CD14-positive monocyte (primary cell): Measurements from ENCODE around the gene PPA1. TPM values are rescaled to one million over a fixed set of nuclear protein-coding genes. Genes with fewer than 3 reads are reported as not detected.

Experiments used
- DNase-seq, 3 donors: peaks; one replicate each; pipeline ENCODE4 v3.0.0-alpha.2; 2011 to 2022
- H2AFZ ChIP-seq: 2 replicates; pipeline ENCODE4 v1.6.0; 2012; ENCODE audit warnings: mild to moderate bottlenecking, low read depth, low read length, inconsistent platforms; ENCODE audit not compliant: insufficient read depth, poor library complexity, severe bottlenecking
- H3K27ac ChIP-seq, 2 donors: 1 replicate in 1 of 2; 2 replicates in 1 of 2; pipeline ENCODE4 v1.5.1; 2012 to 2013; ENCODE audit warnings: low read length in 2 of 2, control low read depth in 1 of 2, inconsistent platforms in 1 of 2, low read depth in 1 of 2, mild to moderate bottlenecking in 1 of 2
- H3K27me3 ChIP-seq, 2 donors: one replicate each; pipeline versions ENCODE4 v1.6.0 to v1.6.1; 2011 to 2013; ENCODE audit warnings: low read length in 2 of 2; ENCODE audit not compliant: control insufficient read depth in 2 of 2, insufficient read depth in 2 of 2
- H3K36me3 ChIP-seq, 2 donors: replicated peaks in 1 of 2; 1 replicate in 1 of 2; 2 replicates in 1 of 2; pipeline versions ENCODE4 v1.5.1 to v1.6.1; 2012 to 2013; ENCODE audit warnings: low read length in 2 of 2, control low read depth in 1 of 2, inconsistent platforms in 1 of 2, mild to moderate bottlenecking in 1 of 2; ENCODE audit not compliant: insufficient read depth in 2 of 2, control insufficient read depth in 1 of 2
- H3K4me1 ChIP-seq, 2 donors: 1 replicate in 1 of 2; 2 replicates in 1 of 2; pipeline versions ENCODE4 v1.5.1 to v1.6.1; 2012 to 2013; ENCODE audit warnings: low read length in 2 of 2, control low read depth in 1 of 2, inconsistent platforms in 1 of 2, mild to moderate bottlenecking in 1 of 2, moderate library complexity in 1 of 2; ENCODE audit not compliant: insufficient read depth in 2 of 2, control insufficient read depth in 1 of 2
- H3K4me2 ChIP-seq: replicated peaks from 2 replicates; pipeline ENCODE3; 2012; ENCODE audit warnings: low read length, moderate library complexity, mild to moderate bottlenecking; ENCODE audit not compliant: poor library complexity, severe bottlenecking; ENCODE audit errors: extremely low read depth
- H3K4me3 ChIP-seq, 3 experiments: fragments of 200-600 bp in 1 of 3; sonication (generic) in 1 of 3; replicated peaks in 1 of 3; 1 replicate in 2 of 3; 2 replicates in 1 of 3; pipeline ENCODE4 v1.5.1; 2011 to 2013; ENCODE audit warnings: low read length in 3 of 3, mild to moderate bottlenecking in 3 of 3, control low read depth in 2 of 3, low read depth in 2 of 3, inconsistent platforms in 1 of 3, moderate library complexity in 1 of 3
- H3K79me2 ChIP-seq: 2 replicates; pipeline ENCODE4 v1.6.0; 2012; ENCODE audit warnings: mild to moderate bottlenecking, control low read depth, inconsistent platforms, low read length, moderate library complexity; ENCODE audit not compliant: insufficient read depth
- H3K9ac ChIP-seq: 2 replicates; pipeline ENCODE4 v1.6.0; 2017; ENCODE audit warnings: low read length, mild to moderate bottlenecking; ENCODE audit not compliant: insufficient read depth, poor library complexity, severe bottlenecking
- H3K9me3 ChIP-seq, 2 donors: replicated peaks in 1 of 2; 1 replicate in 1 of 2; 2 replicates in 1 of 2; pipeline versions ENCODE4 v1.5.1 to v1.6.1; 2012 to 2013; ENCODE audit warnings: low read length in 2 of 2, control low read depth in 1 of 2; ENCODE audit not compliant: control insufficient read depth in 1 of 2, insufficient read depth in 1 of 2
- H4K20me1 ChIP-seq: 2 replicates; pipeline ENCODE4 v1.6.0; 2012; ENCODE audit warnings: mild to moderate bottlenecking, low read length, control low read depth, moderate library complexity; ENCODE audit not compliant: insufficient read depth
- H3K27ac Mint-ChIP-seq, 7 donors: one replicate each; pipeline ENCODE4 v1.8.0; 2020; ENCODE audit warnings: mild to moderate bottlenecking in 7 of 7, mixed read lengths in 7 of 7, moderate library complexity in 6 of 7, inconsistent platforms in 2 of 7
- H3K27me3 Mint-ChIP-seq, 3 donors: one replicate each; pipeline ENCODE4 v1.8.0; 2021 to 2022; ENCODE audit warnings: low read depth in 3 of 3, mild to moderate bottlenecking in 3 of 3, mixed read lengths in 3 of 3, moderate library complexity in 3 of 3, inconsistent platforms in 1 of 3
- H3K36me3 Mint-ChIP-seq, 2 donors: one replicate each; pipeline ENCODE4 v1.8.0; 2020; ENCODE audit warnings: mixed read lengths in 2 of 2, inconsistent platforms in 1 of 2, mild to moderate bottlenecking in 1 of 2
- H3K4me1 Mint-ChIP-seq: one replicate; pipeline ENCODE4 v1.8.0; 2020; ENCODE audit warnings: mild to moderate bottlenecking, mixed read lengths
- H3K4me3 Mint-ChIP-seq, 2 donors: one replicate each; pipeline ENCODE4 v1.8.0; 2020; ENCODE audit warnings: mild to moderate bottlenecking in 2 of 2, mixed read lengths in 2 of 2, moderate library complexity in 1 of 2
- H3K9me3 Mint-ChIP-seq, 7 donors: one replicate each; pipeline ENCODE4 v1.8.0; 2020 to 2022; ENCODE audit warnings: mixed read lengths in 7 of 7, mild to moderate bottlenecking in 6 of 7, moderate library complexity in 6 of 7, inconsistent platforms in 2 of 7
- WGBS: methylation state at CpG from one replicate; pipeline ENCODE4 v1.1.5; 2013; ENCODE audit warnings: missing lambda C conversion rate; ENCODE audit not compliant: insufficient coverage; 5-methylcytosine and 5-hydroxymethylcytosine counted together
- intact Hi-C, 2 donors: fragments of 100-400 bp; cut with micrococcal nuclease; formaldehyde crosslinking; loops; one replicate each; pipeline versions ENCODE4 v1.15.0 to v1.15.1; 2023
- polyA plus RNA-seq, 3 donors: library from polyadenylated mRNA; depleted of rRNA in 1 of 3; unstranded in 2 of 3; stranded (reverse) in 1 of 3; fragments of 300-500 nt in 2 of 3; fragments of >200 nt in 1 of 3; fragmentation: Illumina TruSeq in 2 of 3; gene quantifications; 1 replicate in 2 of 3; 2 replicates in 1 of 3; pipeline ENCODE4 v1.2.3, GENCODE V29; 2012 to 2021
- TF ChIP-seq, protein P1 (sequence below): fragments of 200-600 bp; IDR thresholded peaks from one replicate; pipeline ENCODE4 v1.8.0; 2022; ENCODE audit warnings: antibody characterized with exemption, mild to moderate bottlenecking

Gene PPA1
- polyA plus RNA-seq, 3 donors, result 30.9 to 125 (median 112) TPM

DNA sequence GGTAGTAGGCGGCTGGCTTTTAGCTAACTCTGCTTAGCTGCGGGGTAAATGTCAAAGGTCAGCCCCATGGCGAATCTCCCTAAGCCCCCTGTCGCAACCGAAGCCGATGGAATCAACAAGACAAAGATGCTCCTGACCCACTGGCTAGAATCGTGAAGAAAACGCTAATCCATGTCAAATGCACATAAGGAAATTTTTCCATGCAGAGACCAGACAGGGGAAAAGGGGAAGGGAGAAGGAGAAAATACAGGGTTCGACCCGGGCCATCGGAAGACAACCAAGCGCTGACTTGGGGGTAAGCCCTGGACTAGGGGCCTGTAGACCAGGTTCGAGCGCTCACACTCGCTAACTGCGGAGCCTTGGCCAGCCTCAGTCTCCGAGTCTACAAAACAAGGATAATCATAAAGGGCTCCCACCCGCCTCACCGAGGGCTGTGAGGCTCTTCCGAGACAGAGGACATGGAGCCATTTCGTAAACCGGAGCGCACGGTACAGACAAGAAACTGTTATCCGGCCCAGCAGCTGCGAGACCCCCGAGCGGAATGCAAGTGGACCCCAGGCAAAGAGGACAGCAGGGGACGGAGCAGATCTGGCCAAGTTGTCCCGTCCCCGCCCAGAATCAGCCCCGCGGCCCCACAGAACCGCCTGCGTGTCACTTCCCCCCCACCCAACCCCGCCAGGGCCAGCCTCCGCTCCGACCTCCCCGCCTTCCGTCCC, 63.4 kb downstream of the PPA1 start:
- peaks cover 3 to 25% of the 10 kb centered on the region in 2 donors for H3K36me3 ChIP-seq
- H3K9me3 ChIP-seq, result no peaks in the 10 kb centered on the region
- Mint-ChIP-seq H3K4me1 (peaks cover 45% of the 10 kb centered on the region), H3K4me3 (peak overlapping the region; percentile 92 to 94), H3K27me3 (peaks cover 0 to 2% (median 0%) of the 10 kb centered on the region in 3 donors), H3K9me3 (peaks cover 0 to 4% (median 0%) of the 10 kb centered on the region in 7 donors), H3K27ac (peak overlapping the region; percentile 94 to 98 (median 97)), H3K36me3 (peaks cover 17 to 25% of the 10 kb centered on the region in 2 donors)
- H3K27me3 ChIP-seq, result no peaks in the 10 kb centered on the region
- peaks cover 56% of the 10 kb centered on the region for H3K79me2 ChIP-seq
- H3K4me2 ChIP-seq, result peak overlapping the region; percentile 94
- peak overlapping the region; percentile 88 to 95 for H3K27ac ChIP-seq
- DNase-seq, result peak in 2 of 3 donors; percentile 25 to 45
- H2AFZ ChIP-seq, result peak overlapping the region; percentile 78
- H3K4me1 ChIP-seq, result peaks cover 36 to 53% of the 10 kb centered on the region in 2 donors
- TF ChIP-seq, protein P1, sequence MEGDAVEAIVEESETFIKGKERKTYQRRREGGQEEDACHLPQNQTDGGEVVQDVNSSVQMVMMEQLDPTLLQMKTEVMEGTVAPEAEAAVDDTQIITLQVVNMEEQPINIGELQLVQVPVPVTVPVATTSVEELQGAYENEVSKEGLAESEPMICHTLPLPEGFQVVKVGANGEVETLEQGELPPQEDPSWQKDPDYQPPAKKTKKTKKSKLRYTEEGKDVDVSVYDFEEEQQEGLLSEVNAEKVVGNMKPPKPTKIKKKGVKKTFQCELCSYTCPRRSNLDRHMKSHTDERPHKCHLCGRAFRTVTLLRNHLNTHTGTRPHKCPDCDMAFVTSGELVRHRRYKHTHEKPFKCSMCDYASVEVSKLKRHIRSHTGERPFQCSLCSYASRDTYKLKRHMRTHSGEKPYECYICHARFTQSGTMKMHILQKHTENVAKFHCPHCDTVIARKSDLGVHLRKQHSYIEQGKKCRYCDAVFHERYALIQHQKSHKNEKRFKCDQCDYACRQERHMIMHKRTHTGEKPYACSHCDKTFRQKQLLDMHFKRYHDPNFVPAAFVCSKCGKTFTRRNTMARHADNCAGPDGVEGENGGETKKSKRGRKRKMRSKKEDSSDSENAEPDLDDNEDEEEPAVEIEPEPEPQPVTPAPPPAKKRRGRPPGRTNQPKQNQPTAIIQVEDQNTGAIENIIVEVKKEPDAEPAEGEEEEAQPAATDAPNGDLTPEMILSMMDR, result no peak
- H3K4me3 ChIP-seq, result peak overlapping the region; percentile 84 to 98 (median 96)
- intact Hi-C loops, result loop anchor here in 1 of 2 donors (2.0 kb wide), 1 partner anchor 23 kb away; the partner anchor contains the start of gene TYSND1
- peak overlapping the region; percentile 89 for H3K9ac ChIP-seq
- WGBS, result 2% methylated on average over 30 of the region's 40 CpGs
- peaks cover 51% of the 10 kb centered on the region for H4K20me1 ChIP-seq

DNA sequence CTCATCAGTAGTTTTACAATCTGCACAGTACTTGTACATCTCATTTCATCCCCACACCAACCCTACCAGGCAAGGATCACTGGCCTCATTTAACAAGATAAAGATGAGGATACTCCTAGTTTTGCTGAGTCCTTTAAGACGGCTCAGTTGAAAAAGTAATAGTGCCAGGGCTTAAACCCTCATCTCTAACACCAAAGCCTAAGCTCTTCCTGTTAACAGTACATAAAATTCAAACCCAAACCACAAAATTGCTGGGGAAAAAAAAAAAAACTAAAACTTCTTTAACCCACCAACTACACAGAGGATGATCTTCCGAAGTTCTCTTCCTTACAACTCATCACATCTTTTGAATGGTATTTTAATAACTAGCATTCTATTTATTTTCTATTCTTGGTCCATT, 64.2 kb downstream of the PPA1 start:
- Histone ChIP-seq H3K4me2 (peak overlapping the region; percentile 94), H2AFZ (no peak overlapping the region)

More for the DNA sequence above, 64.2 kb downstream of the PPA1 start:
- Mint-ChIP-seq H3K36me3 (peaks cover 17 to 25% of the 10 kb centered on the region in 2 donors), H3K4me1 (peaks cover 44% of the 10 kb centered on the region), H3K9me3 (peaks cover 0 to 4% (median 0%) of the 10 kb centered on the region in 7 donors), H3K27me3 (peaks cover 0 to 2% (median 0%) of the 10 kb centered on the region in 3 donors), H3K4me3 (peak overlapping the region; percentile 92 to 94), H3K27ac (peak overlapping the region in 6 of 7 donors; percentile 20 to 98 (median 97))
- H4K20me1 ChIP-seq, result peaks cover 59% of the 10 kb centered on the region
- peaks cover 36 to 53% of the 10 kb centered on the region in 2 donors for H3K4me1 ChIP-seq
- no CpG with 5 or more reads among the region's 2 CpGs for WGBS
- H3K9ac ChIP-seq, result no peak overlapping the region
- H3K79me2 ChIP-seq, result peaks cover 64% of the 10 kb centered on the region
- H3K27ac ChIP-seq, result no peak overlapping the region
- intact Hi-C loops, result no loop called here
- TF ChIP-seq, protein P1, result no peak
- H3K4me3 ChIP-seq, result peak overlapping the region in 2 of 3 experiments; percentile 96 to 98
- H3K27me3 ChIP-seq, result no peaks in the 10 kb centered on the region
- peaks cover 3 to 25% of the 10 kb centered on the region in 2 donors for H3K36me3 ChIP-seq
- no peak for DNase-seq
- no peaks in the 10 kb centered on the region for H3K9me3 ChIP-seq
